C4-2B (cell line): ENCODE data around the gene KCNMA1.

ENCODE experiments used
- H3K27ac ChIP-seq: fragments of 450-650 bp; 2 replicates; pipeline ENCODE4 v1.5.1; 2017
- CTCF ChIP-seq: fragments of 450-650 bp; conservative IDR thresholded peaks from 2 replicates; pipeline ENCODE4 v1.5.1; 2017; ENCODE audit warnings: mild to moderate bottlenecking
- ZFX ChIP-seq: fragments of 450-650 bp; IDR thresholded peaks from 2 replicates; pipeline ENCODE4 v1.6.1; 2017

The KCNMA1 gene

DNA sequence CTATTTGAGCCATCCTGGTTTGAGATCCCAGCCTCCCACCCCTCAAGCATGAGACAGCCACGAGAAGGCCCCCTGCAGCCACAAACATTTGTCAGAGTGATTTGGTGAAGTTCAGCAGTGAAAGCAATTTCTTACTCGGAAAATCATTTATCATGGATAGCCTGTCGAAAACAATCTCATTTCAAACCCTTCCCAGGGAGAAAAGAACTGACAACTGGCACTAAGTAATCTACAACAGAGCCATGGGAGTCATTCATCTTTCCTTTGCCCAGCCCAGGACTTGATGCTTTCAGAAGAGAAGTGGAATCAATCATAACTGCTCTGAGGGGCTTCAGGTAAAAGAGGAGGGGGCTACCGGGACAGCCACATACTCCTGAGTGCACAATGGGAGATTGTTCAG, 411.2 kb downstream of the KCNMA1 start:
- no peak for TF ChIP-seq ZFX
- no peak overlapping the region for H3K27ac ChIP-seq

DNA sequence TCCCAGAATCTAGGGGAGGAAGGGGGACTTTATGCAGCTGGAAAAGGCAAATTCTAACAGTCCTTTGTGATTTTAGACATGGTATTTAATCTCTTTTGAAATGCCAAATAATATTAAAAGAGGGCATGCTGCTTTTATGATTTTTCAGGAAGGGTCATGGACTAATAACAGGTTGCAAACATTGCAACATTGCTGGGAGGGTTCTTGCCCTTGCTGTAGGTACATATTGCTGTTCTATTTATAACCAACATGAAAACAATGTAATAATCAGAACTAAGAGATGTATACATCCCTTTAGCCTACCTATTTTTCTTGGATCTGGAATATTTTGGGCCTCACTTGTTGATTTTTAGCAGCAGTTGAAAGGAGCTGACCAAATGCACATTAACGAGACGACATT, 411.6 kb downstream of the KCNMA1 start:
- TF ChIP-seq ZFX (no peak), CTCF (no peak)

DNA sequence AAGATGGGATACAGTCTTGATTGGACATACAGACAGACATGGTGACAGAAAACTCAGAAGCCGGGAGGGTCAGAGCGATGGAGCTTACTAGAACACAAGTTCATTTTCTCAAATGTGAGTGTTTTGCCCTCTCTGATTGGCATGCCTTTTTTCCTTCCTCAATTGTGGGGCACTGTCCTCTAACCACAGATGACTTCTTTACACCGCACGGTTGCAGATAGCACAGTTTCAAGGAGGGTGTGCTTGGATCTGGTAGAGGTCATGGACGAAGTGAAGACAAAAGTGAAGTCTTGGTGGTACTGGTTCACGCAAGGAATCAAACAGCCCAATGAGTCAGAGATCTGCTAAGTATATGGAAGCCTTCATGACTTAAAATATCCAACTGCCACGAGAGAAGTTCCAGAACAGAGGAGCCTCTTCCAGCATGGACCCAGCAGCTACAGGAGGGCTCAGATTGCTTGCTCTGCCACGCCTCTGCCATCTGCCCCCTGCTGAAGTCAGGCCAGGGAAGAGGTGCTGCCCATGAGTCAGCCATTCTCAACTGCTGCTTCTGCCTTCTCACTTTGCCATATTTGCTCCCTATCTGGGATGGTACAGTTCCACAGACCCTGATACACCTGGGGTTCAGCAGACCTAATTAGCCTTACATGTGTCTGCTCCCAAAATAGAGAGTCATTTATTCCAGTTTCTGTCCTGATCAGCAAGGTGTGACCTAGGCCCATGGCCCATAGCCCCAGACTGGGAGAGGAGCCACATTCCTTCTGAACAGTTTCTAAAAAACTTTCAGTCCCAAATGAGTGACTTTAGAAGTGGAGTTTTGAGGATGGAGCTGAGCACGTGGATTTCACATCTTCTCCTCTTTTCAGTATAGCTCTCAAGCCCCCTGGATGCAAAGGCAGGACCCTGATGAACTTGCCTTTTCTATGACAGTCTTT, 413.8 kb downstream of the KCNMA1 start:
- TF ChIP-seq ZFX (no peak), CTCF (no peak)
- H3K27ac ChIP-seq, result no peak overlapping the region

More for the DNA sequence above, 411.6 kb downstream of the KCNMA1 start:
- H3K27ac ChIP-seq, result no peak overlapping the region

GRCh38 chr10:77220150-77220549, 417.5 kb downstream of the KCNMA1 start:
- no peak overlapping the region for H3K27ac ChIP-seq
- TF ChIP-seq ZFX, result no peak
- no peak for TF ChIP-seq CTCF

GRCh38 chr10:77219046-77219445, 418.6 kb downstream of the KCNMA1 start:
- no peak for TF ChIP-seq CTCF
- TF ChIP-seq ZFX, result no peak
- no peak overlapping the region for H3K27ac ChIP-seq

GRCh38 chr10:77214799-77215198, 422.8 kb downstream of the KCNMA1 start:
- H3K27ac ChIP-seq, result no peak overlapping the region
- TF ChIP-seq CTCF (no peak), ZFX (no peak)

DNA sequence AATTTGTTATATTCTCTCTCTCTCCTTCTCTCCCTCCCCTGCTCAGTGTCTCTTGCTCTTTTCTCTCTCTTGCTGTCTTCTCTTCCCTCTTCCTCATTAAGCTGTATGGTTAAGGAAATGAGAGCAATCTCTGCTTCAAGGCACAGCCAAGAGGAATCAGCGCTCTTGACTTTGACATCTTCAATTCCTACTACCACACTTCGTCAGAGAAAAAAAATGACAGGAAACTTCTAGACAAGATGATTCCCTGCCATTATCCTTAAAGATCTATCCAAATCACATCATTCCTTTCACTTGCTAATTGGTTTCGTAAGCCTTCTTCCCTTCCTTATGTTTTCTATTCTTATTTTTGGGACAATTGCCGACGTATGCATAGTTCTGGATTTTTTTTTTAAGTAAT, 425.0 kb downstream of the KCNMA1 start:
- no peak overlapping the region for H3K27ac ChIP-seq
- TF ChIP-seq ZFX (no peak), CTCF (no peak)

- TF ChIP-seq ZFX (no peak), CTCF (no peak)
- H3K27ac ChIP-seq, result no peak overlapping the region
These were observed 427.0 kb downstream of the KCNMA1 start for GRCh38 chr10:77210645-77211044.
